Body of pancreas (tissue), 4 donors: ENCODE data around the gene TOX2.

ENCODE experiments used
- POLR2A ChIP-seq, 3 donors: fragments of 450-650 bp; IDR thresholded peaks; one replicate each; pipeline ENCODE4 v1.6.1; 2016; ENCODE audit warnings: antibody characterized with exemption in 3 of 3, mild to moderate bottlenecking in 2 of 3
- TF ChIP-seq, protein P1 (sequence below), 7 experiments: fragments of 450-650 bp in 4 of 7; fragments of 200-600 bp in 3 of 7; sonication (generic) in 3 of 7; IDR thresholded peaks; one replicate each; pipeline ENCODE4 v1.5.1; 2016 to 2019; ENCODE audit warnings: antibody characterized with exemption in 7 of 7

DNA sequence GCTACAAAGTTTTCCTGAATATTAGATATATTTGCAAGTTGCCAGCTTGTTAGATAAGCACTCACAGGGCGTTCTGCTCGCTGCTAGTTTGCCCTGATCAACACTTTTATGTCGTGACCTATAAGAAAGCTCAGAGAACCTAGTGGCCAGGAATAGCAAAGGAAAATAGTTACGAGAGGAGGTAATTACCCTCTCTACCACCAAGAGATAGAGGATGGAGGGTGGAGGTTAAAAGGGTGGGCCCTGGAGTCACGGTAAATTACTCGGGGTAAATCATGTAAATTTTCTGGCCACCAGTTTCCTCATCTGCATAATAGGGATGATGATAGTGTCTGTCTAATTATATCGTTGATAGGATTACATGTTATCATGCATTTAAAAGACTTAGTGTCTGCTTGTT lies 185.2 kb downstream of the TOX2 start:
- TF ChIP-seq, protein P1, sequence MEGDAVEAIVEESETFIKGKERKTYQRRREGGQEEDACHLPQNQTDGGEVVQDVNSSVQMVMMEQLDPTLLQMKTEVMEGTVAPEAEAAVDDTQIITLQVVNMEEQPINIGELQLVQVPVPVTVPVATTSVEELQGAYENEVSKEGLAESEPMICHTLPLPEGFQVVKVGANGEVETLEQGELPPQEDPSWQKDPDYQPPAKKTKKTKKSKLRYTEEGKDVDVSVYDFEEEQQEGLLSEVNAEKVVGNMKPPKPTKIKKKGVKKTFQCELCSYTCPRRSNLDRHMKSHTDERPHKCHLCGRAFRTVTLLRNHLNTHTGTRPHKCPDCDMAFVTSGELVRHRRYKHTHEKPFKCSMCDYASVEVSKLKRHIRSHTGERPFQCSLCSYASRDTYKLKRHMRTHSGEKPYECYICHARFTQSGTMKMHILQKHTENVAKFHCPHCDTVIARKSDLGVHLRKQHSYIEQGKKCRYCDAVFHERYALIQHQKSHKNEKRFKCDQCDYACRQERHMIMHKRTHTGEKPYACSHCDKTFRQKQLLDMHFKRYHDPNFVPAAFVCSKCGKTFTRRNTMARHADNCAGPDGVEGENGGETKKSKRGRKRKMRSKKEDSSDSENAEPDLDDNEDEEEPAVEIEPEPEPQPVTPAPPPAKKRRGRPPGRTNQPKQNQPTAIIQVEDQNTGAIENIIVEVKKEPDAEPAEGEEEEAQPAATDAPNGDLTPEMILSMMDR (IDR thresholded peaks at IDR 0.05), result no peak
- no peak for TF ChIP-seq POLR2A (IDR thresholded peaks at IDR 0.05)
